Measurements from ENCODE around the gene CASKIN2. TPM values are rescaled to one million over a fixed set of nuclear protein-coding genes. Genes with fewer than 3 reads are reported as not detected.

Gene CASKIN2
- total RNA-seq, 1 donor from 2014 or later = 42.3 TPM

- peaks cover 2% of the 10 kb centered on the region for H3K27me3 Mint-ChIP-seq (ENCODE audit: low read depth)
These were observed 33.5 kb upstream of the CASKIN2 start for GRCh38 chr17:75548813-75549212.

GRCh38 chr17:75547091-75547490 is 31.8 kb upstream of the CASKIN2 start:
- no peak for TF ChIP-seq CTCF (conservative IDR thresholded peaks at IDR 0.05)
- Mint-ChIP-seq H3K27me3 (ENCODE audit: low read depth) (peaks cover 2% of the 10 kb centered on the region), H3K9me3 (no peaks in the 10 kb centered on the region), H3K36me3 (ENCODE audit: low read depth) (no peaks in the 10 kb centered on the region), H3K27ac (ENCODE audit: unreplicated experiment) (no peak overlapping the region), H3K4me1 (no peaks in the 10 kb centered on the region), H3K4me3 (no peak overlapping the region)
- no peak for DNase-seq (ENCODE audit: low read depth, low spot score)

More at GRCh38 chr17:75548813-75549212, 33.5 kb upstream of the CASKIN2 start:
- H3K4me1 Mint-ChIP-seq = no peaks in the 10 kb centered on the region
- no peak for DNase-seq (ENCODE audit: low read depth, low spot score)
- no peaks in the 10 kb centered on the region for H3K9me3 Mint-ChIP-seq
- H3K36me3 Mint-ChIP-seq (ENCODE audit: low read depth) = no peaks in the 10 kb centered on the region
- no peak for TF ChIP-seq CTCF (conservative IDR thresholded peaks at IDR 0.05)
- H3K4me3 Mint-ChIP-seq = no peak overlapping the region
- H3K27ac Mint-ChIP-seq (ENCODE audit: unreplicated experiment) = no peak overlapping the region

- Mint-ChIP-seq H3K27ac (ENCODE audit: unreplicated experiment) (no peak overlapping the region), H3K36me3 (ENCODE audit: low read depth) (no peaks in the 10 kb centered on the region)
These were observed 30.8 kb upstream of the CASKIN2 start for GRCh38 chr17:75546181-75546580.

GRCh38 chr17:75544250-75544649 is 28.9 kb upstream of the CASKIN2 start:
- H3K9me3 Mint-ChIP-seq = no peaks in the 10 kb centered on the region
- no peak for TF ChIP-seq CTCF (conservative IDR thresholded peaks at IDR 0.05)
- H3K36me3 Mint-ChIP-seq (ENCODE audit: low read depth) = no peaks in the 10 kb centered on the region
- H3K4me3 Mint-ChIP-seq = no peak overlapping the region
- no peak for DNase-seq (ENCODE audit: low read depth, low spot score)
- no peak overlapping the region for H3K27ac Mint-ChIP-seq (ENCODE audit: unreplicated experiment)
- H3K27me3 Mint-ChIP-seq (ENCODE audit: low read depth) = peaks cover 2% of the 10 kb centered on the region
- peaks cover 6% of the 10 kb centered on the region for H3K4me1 Mint-ChIP-seq

More at GRCh38 chr17:75546181-75546580, 30.8 kb upstream of the CASKIN2 start:
- Mint-ChIP-seq H3K4me3 (no peak overlapping the region), H3K9me3 (no peaks in the 10 kb centered on the region), H3K27me3 (ENCODE audit: low read depth) (peaks cover 2% of the 10 kb centered on the region), H3K4me1 (no peaks in the 10 kb centered on the region)
- no peak for DNase-seq (ENCODE audit: low read depth, low spot score)
- no peak for TF ChIP-seq CTCF (conservative IDR thresholded peaks at IDR 0.05)

GRCh38 chr17:75542728-75543336 is 27.5 kb upstream of the CASKIN2 start:
- no peak overlapping the region for H3K27ac Mint-ChIP-seq (ENCODE audit: unreplicated experiment)
- DNase-seq (ENCODE audit: low read depth, low spot score) = no peak
- no peak overlapping the region for H3K4me3 Mint-ChIP-seq
- H3K9me3 Mint-ChIP-seq = no peaks in the 10 kb centered on the region
- peaks cover 6% of the 10 kb centered on the region for H3K4me1 Mint-ChIP-seq
- H3K36me3 Mint-ChIP-seq (ENCODE audit: low read depth) = no peaks in the 10 kb centered on the region
- H3K27me3 Mint-ChIP-seq (ENCODE audit: low read depth) = peaks cover 2% of the 10 kb centered on the region
- no peak for TF ChIP-seq CTCF (conservative IDR thresholded peaks at IDR 0.05)

Data from neural crest cell (in vitro differentiated cells).